MM.1S (cell line): ENCODE results near the gene DOLK.

ENCODE experiments used
- EZH2 ChIP-seq: fragments of 300-600 bp; sonication (generic); optimal IDR thresholded peaks from 2 replicates; pipeline ENCODE3; 2017; ENCODE audit warnings: low read depth, mild to moderate bottlenecking, antibody characterized with exemption, low read length, mixed read lengths
- EZH2phosphoT487 ChIP-seq: fragments of 300-600 bp; sonication (generic); IDR thresholded peaks from 2 replicates; pipeline ENCODE4 v1.6.1; 2018; ENCODE audit warnings: antibody characterized with exemption, low read length

GRCh38 chr9:128972956-128973355 lies 25.6 kb upstream of the DOLK start:
- no peak for TF ChIP-seq EZH2phosphoT487
- TF ChIP-seq EZH2 = no peak
